ENCODE results near the gene DLGAP1.

DLGAP1 gene

GRCh38 chr18:3728704-3729437 is 726.2 kb downstream of the DLGAP1 start:
- no peak for DNase-seq

- DNase-seq: no peak
Measured at GRCh38 chr18:3727274-3727673, 727.8 kb downstream of the DLGAP1 start.

GRCh38 chr18:3726238-3726951 is 728.7 kb downstream of the DLGAP1 start:
- no peak for DNase-seq

GRCh38 chr18:3725115-3725514 is 730.0 kb downstream of the DLGAP1 start:
- DNase-seq: no peak

DNA sequence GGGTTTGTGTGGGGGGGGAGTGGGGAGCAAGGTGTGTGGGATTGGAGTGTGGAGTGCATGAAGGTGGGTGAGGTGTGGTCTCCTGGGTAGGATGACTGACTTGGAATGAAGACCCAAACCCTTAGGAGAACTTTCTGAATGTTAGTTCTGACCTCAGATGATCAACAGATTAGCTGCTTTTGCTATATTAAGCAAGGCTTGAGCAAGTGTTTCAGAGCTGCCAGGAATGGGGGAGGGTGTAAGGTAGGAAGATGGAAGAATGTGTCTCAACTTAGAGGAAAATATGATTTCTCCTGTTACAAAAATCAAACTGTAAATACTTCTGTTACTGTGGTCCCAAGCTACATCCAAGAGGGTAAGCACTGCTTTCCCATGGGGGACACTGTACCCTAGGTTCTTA is 731.6 kb downstream of the DLGAP1 start:
- no peak for DNase-seq

GRCh38 chr18:3722649-3723433 is 732.3 kb downstream of the DLGAP1 start:
- no peak for DNase-seq

GRCh38 chr18:3721771-3722648 is 733.1 kb downstream of the DLGAP1 start:
- no peak for DNase-seq

DNA sequence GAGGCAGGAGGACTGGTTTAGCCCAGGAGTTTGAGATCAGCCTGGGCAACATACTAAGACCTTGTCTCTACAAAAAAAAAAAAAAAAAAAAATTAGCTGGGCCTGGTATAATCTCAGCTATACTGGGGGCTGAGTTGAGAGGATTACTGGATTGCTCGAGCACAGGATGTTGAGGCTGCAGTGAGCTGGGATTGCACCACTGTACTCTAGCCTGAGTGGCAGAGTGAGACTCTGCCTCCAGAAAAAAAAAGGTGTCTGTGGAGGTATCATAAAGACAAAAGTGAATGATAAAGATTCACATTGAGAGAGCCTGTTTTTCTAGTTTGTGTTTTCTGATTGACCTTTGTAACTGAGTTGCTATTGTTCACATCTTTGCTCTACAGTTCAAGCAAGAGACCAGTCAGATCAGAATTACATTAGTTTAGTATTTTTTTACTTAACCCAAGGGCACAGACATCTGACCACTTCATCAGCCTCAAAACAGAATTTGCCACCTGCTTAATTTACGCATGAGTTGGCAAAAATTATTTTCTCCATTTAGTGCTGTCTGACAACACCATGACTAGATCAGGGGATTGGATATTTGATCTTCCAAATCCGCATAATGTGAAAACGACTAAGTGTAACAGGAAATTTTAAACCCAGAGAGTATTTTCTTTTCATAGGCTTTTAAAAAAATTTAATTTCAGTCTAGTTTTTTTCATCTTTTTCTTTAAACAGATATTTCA is 734.1 kb downstream of the DLGAP1 start:
- DNase-seq: no peak

DNA sequence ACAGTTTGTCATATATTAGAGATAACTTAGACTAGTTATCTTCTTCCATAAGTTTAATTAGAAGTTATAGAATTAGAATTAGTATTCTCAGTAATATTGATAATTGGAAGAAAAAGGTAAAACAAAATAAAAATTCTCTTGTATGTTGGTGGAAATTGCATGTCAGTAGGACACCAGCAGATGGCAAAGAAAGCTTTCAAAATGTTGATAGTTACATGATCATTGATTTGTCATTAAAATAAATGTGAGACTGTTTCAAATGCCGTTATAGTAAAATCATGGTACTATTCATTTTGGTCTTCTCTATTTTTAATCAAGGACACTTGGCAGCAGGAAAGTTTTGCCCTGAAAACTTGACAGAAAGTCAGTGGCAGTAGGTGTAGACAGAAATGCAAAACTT is 734.9 kb downstream of the DLGAP1 start:
- no peak for DNase-seq

GRCh38 chr18:3717376-3718025 is 737.6 kb downstream of the DLGAP1 start:
- no peak for DNase-seq

DNA sequence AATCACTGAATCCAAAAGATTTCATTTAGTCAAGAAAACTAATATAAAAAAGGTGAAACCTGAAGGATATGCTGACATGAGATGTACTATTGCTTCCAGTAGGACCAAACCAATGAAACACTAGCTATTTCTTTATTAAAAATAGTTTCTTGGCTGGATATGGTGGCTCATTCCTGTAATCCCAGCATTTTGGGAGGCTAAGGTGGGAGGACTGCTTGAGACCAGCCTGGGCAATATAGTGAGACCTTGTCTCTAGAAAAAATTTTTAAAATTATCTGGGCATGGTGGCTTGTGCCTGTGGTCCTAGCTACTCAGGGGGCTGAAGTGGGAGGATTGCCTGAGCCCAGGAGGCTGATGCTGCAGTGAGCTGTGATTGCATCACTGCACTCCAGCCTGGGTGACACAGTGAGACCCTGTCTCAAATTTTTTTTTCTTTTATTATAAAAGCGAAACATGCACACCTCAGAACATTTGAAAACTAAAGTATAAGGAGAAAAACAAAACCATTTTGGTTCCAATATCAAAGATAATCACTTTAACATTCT is 738.9 kb downstream of the DLGAP1 start:
- DNase-seq: no peak

DNA sequence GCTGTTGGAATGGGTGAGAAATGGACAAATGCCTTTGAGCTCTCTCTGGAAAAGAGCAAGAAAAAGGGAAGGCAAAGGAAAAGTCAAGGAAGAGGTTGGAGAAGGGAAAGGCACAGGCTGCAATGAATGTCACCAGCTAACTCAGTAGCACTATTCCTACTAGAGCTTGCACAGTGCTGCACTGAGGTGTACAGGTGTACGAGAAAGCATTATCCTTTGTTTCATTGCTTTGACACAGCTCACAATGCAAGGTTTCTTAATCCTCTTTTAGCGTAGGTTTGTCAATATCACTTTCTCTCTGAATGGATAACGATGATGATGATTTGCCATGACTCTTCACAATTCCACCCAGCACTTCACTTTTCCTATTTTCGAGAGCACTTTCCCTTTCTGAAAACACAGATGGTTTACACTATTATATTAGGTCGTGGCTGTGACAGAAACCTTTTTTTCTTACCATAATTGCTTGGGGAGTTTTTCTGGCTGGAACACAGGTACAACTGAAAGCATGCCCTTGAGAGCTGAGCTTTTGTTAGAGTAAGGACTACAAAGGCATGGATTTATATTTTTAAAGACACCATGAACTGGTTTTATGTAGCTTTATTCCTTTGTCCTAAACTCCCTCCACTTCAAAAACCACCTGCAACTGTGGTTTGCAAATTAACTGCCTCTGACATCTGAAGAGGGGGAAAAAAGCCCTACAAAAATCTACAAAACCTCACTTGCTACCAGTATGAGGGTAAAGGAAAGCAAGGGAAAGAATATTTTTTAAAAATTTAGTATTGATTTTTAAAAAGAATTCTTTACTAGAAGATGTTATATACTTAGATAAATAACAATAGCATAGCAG is 739.7 kb downstream of the DLGAP1 start:
- no peak for DNase-seq

DNA sequence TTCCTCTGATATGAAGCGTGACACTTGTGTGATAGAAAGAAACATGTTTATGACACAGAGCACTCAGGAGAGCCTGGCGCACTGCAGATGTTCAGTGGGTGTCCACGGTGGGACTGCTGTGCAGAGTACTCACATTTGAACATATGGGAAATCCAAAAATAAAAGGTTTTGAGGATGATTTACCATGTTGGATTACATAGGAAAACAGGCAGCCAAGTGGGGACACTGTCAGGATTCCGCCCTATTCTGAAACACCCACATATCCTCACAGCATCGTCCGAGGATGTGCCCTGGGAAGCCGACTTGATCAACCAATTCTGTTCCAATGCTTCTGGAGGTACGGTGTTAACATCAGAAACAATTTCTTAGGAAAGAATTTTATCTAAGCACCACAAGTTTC is 741.4 kb downstream of the DLGAP1 start:
- DNase-seq: peak in 1 of 58 donors; percentile 27

DNA sequence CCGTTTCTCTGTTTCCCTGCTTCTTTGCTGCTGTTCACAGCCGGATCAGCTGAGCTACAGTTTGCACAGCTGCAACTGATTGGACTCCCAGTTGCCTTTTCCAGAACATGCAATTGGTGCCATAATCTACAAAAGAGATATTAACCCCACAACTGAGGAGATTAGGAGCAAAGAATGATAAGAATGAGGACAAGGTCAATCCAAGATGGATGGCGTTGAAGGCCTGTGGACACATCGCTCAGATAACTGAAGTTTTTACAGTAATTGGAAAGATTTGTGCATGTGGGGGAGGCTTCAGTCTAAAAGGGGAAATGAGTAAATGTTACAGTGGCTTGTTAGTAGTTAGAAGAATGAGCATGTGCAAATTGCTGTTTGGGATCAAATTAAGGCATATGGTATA is 741.9 kb downstream of the DLGAP1 start:
- DNase-seq: no peak

DNA sequence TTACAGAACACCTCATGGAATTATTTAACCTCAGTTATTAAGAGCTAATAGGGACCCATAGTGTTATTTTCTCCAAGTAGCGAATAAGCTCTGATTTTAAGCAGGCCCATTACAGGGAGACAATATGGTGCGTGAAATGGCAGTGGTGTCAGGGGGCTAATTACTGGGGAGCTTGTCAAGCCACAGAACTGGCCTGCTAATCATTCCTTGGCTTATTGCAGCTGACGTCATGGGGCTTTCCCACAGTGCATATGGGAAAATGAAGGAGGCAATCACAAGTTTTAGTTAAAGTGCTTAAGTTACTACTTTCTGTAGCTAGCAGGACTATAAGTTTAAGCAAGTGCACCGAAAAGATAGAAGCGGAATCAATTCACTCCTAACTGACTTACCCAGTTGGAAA is 742.6 kb downstream of the DLGAP1 start:
- no peak for DNase-seq

DNA sequence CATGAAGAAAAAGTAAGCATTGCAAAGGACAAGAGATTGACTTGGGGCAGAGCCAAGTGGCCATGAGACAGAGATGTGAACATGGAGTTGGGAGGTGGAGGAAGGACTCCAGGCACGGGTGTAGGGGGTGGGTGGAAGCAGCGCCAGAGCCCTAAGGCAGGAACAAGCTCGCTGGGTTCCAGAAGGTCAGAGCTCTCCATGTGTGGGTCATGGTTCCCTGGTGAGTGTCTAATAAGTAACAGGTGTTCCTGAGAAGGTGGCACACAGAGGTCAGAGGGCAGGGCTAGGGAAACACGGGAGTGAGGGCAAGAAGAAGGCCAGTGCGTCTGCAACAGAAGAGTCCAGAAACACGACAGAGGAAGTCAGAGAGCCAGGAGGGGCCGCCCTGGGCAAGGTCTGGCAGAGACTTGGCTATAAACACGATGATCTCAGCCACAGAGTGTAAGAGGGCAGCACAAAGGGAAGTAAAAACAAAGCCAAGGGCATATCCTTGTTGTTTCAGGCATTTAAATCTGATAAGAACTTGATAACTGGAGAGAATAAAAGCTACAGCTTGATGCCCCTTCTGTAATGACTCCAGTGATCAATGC is 744.3 kb downstream of the DLGAP1 start:
- DNase-seq: peak in 6 of 58 donors; percentile 12 to 55 (median 30)

- no peak for DNase-seq
Measured at GRCh38 chr18:3709205-3709604, 745.9 kb downstream of the DLGAP1 start.

All from anterior cingulate cortex (tissue), 58 donors.